ENCODE measurements around the gene TMC7.

TMC7 gene

DNA sequence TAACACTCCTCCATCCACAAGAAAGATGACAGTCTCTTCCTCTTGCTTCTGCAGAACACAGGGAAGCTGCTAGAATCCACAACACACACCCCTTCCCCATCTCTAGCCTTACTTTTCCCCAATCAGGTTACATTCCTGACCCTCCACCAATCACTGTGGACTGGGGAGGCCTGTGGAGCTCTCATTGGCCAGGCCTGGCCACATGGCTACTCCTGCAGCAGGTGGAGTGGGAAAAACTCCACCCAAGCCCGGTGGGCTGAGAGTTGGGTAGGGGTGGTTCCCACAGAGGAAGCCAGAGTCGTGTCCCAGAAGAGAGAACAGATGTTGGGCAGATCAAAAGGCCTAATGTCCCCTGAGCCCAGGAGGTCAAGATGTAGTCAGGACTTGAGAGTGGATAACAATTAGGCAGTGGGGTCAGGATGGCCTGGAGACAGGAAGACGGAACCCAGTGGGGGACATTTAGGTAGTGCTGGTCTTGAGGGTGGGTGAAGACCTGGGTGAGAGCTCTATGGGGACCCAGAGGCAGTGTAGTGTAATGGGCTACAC lies 105.7 kb downstream of the TMC7 start:
- DNase-seq (ENCODE audit: low spot score) = no peak

DNA sequence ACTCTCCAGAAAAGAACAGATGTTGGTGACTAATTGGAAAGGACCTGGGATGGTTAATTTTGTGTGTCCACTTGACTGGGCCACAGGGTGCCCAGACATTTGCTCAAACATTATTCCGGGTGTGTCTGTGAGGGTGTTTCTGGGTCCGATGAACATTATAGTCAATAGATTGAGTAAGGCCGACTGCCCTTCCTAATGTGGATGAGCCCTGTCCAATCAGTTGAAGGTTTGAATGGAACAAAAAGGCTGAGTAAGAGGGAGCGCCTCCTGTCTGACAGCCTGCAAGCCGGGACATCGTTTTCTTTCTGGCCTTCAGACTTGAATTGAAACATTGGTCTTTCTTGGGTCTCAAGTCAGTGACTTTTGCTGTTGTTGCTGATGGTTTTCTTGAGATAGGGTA lies 107.2 kb downstream of the TMC7 start:
- DNase-seq (ENCODE audit: low spot score) = no peak

DNA sequence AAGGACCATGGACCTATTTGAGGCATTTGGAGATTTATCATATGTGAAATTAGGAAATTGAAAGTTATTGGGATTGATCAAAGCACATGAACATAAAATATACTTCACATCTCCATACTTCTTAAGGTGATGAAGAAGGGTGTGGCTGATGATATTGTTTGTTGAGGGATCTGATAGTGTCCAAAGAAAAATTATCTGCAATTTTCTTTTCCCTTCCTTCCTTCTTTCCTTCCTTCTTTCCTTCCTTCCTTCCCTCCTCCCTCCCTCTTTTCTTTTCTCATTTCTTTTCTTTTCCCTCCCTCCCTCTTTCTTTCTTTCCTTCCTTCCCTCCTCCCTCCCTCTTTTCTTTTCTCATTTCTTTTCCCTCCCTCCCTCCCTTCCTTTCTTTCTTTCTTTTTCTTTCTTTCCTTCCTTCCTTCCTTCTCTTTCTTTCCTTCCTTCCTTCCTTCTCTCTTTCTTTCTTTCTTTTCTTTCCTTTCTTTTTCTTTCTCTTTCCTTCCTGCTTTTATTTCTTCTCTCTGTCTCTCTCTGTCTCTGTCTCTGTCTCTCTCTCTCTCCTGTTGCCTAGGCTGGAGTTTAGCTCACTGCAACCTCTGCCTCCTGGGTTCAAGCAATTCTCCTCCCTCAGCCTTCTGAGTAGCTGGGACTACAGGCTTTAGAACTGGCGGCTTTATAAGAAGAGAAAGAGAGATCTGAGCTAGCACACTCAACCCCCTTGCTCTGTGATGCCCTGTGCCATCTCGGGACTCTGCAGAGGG lies 109.1 kb downstream of the TMC7 start:
- no peak for DNase-seq (ENCODE audit: low spot score)

DNA sequence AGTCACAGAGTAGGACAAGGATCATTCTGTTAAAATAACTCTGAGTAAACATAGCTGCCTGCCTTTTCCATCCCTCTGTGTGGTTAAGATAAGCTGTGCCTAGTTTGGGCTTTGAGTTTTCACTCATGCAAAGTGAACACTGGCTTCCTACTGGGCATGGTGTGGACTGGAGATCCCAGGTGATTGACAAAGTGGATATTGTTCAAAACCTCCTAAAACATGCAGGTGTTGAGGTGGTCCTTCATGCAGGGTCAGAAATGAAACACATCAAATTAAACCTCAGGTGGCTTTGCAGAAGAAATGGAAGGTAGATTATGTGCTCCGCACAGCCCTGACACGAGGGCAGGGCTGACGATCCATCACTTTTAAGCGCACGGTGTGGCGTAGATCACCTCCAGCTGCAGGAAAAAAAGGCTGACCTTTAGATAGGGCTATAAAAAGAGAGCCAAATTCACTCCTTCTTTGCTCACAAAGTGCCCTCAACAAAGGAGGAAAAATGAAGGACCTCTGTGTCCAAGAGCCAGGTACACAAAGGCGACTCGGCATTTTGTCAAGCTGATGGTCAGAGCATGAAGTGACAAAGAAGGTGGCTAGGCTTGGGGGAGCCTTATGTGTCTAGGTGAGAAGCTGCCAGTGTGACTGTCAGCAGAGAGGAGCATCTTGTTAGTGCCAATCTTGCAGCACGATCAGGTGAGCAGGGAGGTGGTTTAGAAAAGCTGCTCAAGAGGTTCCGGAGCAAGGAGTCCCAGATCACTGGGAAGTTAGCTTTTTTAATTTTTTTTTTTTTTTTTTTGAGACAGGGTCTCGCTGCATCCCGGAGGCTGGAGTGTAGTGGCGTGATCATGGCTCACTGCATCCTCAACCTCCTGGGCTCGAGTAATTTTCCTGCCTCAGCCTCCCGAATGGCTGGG lies 110.2 kb downstream of the TMC7 start:
- DNase-seq (ENCODE audit: low spot score) = no peak

DNA sequence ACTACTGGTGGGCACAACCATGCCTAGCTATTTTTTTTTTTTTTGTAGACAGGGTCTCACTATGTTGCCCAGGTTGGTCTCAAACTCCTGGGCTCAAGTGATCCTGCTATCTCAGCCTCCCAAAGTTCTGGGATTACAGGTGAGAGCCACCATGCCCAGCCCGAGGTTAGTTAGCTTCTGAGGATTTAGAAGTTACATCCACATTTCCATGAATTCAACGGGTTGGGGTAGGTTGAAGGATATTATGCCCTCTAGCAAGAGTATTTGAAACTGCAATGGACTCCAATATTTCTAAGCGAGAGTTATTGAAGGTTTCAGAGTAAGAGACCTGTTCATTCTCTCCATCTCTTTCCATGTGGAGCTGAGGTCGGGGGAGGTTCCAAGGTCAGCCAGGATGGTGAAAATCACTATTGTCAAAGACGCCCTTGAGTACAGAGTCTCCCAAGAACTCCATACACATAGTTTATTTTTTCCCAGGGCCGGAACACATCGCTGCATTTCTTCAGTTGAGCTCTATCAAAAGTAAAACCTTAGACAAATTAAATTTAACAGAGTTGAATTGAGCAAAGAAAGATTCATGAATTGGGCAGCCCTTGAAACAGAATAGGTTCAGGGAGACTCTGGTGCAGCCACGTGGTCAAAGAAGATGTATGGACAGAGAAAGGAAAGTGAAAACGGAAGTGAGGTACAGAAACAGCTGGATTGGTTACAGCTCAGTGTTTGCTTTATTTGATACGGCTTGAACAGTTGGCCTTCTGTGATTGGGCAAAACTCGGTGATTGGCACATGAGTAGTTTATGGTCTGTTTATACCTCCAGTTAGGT lies 111.0 kb downstream of the TMC7 start:
- no peak for DNase-seq (ENCODE audit: low spot score)

DNA sequence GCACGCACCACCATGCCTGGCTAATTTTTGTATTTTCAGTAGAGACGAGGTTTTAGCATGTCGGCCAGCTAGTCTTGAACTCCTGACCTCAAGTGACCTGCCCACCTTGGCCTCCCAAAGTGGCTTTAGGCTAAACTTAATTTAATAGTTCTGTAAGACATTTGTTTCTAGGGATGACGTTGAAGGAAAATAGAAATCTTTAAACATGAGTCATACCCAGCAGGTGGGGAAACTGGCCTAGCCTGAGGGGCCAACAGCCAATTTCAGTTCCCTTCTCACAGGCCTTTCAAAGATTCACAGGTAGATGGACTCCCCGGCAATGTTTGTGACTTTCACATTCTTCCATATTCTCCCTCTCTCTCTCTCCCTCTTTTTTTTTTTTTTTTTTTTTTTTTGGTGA lies 111.9 kb downstream of the TMC7 start:
- DNase-seq (ENCODE audit: low spot score) = no peak

DNA sequence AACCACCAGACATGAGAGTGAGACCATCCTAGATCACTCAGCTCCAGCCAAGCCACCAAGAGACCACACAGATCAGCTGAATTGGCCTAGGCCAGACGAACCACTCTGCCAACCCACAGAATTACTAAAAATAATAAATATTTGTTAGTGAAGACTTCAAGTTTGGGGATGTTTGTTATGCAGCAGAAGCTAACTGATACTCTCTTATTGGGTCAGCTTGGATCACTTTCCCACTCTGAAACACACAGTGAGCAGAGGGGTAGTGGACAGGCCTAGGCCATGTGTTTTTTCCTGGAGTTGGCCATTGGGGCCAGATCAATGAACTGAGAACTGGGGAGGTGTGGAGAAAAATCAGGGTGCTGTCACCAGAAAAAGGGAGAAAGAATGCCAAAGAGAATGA lies 114.4 kb downstream of the TMC7 start:
- no peak for DNase-seq (ENCODE audit: low spot score)

DNA sequence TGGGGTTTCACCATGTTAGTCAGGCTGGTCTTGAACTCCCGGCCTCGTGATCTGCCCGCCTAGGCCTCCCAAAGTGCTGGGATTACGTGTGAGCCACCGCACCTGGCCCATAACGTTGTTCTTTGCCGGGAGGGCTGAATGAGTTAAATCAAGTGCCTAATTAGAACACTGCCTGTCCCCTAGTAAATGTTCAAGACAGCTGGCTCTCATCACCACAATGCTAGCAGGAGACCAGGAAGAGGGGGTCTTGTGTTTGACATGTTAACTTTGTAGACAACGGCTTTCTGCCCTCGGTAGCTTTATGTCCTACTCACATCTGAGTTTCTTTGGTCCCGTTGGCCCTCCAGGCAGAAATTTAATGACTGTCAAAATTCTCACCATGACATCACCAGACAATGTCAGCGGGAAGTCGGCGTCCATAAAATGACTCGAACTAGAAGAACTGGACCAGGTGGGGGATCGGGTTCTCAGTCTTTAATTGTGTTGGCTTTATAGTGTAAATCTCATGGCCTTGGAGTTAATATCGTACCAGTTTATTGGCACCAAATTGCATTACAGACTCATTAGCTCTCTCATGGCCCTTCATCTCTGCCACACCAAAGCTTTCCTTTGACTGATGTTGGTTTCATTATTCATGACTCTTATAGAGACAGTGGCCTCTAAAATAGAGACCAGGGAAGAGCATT lies 118.6 kb downstream of the TMC7 start:
- DNase-seq (ENCODE audit: low spot score) = no peak

DNA sequence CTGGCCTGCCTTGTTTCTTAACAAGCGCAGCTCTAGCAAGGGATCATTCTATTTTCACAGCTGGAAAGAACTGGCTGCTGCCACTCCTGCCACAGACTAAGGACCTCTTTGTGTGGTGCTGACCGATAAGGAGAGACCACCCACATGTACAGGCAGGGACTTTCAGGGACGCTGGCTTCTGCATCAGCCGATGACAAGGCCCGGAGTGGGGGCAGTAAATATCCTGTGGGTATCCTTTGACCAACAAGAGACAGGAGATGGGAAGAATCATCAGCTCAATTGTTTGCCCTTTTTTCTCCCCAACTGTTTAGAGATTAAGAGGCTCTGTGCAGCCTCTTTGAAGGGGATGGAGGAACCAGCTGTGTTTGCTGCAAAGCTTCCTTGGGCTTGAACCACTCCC lies 120.9 kb downstream of the TMC7 start:
- no peak for DNase-seq (ENCODE audit: low spot score)

DNA sequence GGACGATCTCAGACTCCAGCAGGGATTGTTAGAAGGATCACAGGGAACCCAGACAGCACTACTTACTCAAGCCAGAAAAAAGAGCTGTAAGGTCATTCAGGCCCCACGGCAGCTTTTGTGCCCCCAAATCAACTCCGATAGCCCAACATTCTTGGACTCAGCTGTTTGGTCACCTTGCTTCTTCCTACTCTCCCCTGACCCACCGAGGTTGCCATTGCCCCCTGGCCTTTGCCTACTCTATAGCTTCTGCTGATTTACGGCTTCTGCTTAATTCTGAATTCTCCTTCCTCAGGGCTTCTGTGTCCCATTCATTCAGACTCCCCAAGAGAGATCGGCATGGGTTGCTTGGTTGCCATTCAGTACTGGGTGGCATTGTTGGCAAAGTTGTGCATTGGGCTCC lies 121.4 kb downstream of the TMC7 start:
- no peak for DNase-seq (ENCODE audit: low spot score)

DNA sequence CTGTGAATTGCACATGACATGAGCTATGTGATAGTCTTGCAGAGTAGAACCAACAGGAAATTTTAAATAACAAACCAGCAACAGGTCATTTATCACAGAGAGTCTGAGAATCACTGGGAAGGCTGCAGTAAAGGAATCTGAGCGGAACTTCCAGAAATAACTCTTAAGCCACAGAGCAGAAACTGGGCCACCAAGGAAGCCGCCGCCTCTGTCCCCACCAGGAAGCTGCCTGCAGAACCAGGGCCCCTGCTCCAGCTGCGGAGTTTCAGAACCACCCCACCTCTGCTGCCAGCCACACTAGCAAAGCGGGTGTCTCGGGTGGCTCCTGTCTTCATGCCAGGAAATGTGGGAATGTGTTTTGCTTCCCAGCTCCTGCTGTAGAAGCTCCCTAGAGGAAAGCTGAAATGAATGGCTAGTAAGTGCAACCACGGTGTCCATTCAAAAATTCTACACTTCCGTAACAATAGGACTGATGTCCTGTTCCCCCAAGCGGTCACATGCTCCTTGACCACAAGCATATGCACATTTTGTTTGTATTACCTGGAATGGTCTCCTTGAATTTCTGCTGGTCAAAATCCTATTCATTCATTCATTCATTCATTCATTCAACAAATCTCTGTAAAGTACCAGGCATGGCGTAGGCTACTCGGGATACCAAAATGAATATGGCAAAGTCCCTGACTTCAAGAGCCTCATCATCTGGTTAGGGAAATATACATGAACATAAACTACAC lies 122.3 kb downstream of the TMC7 start:
- DNase-seq (ENCODE audit: low spot score) = peak; percentile 20

DNA sequence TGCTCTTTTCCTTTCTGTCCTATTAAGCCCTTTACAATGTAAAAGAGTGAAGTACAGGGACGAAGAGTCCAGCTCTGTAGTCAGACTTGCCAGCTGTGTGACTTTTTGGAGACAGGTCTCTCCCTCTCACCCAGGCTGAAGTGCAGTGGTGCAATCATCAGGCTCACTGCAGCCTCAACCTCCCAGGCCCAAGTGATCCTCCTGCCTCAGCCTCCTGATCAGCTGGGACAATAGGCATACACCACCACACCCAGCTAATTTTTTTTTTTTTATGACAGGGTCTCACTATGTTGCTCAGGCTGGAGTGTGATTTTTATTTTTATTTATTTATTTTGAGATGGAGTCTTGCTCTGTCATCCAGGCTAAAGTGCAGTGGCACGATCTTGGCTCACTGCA lies 122.9 kb downstream of the TMC7 start:
- no peak for DNase-seq (ENCODE audit: low spot score)

DNA sequence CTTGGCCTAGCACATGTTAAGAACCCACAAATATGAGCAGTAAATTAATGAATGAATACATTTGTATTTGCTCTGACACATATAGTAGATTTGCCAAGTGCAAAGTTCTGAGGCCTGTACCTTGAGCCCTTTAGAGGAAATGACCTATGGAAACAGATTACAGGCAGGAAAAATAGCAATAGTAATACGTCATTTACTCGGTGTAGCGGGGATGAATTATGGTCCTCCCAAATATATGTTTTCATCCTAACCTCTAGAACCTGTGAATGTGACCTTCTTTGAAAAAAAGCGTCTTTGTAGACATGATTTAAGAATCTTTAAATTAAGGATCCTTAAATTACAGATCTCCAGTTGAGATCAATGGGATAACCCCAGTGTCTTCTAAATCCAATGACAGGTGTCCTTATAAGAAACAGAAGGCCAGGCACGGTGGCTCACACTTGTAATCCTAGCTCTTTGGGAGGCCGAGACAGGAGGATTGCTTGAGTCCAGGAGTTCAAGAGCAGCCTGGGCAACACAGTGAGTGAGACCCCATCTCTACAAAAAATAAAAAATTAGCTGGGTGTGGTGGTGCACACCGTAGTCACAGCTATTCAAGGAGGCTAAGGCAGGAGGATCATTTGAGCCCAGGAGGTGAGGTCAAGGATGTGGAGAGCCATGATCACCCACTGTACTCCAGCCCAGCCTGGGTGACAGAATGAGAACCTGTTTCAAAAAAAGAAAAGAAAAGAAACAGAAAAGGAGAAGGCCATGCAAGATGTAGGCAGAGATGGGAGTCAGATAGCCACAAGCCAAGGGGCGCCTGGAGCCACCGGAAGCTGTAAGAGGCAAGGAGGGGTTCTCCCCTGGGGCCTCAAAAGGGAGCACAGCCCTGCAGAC lies 124.9 kb downstream of the TMC7 start:
- no peak for DNase-seq (ENCODE audit: low spot score)

DNA sequence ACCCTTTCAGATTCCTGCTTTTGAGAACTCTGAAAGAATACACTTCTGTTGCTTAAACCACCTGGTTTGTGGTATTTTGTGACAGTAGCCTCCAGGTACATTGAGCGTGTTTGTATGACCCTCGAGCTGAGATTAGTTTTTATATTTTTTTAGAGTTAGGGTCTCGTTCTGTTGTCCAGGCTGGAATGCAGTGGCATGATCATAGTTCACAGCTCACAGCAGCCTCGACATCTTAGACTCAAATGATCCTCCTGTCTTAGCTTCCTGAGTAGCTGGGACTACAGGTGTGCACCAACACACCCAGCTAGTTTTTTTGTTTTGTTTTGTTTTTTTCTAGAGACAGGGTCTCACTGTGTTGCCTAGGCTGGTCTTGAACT lies 125.5 kb downstream of the TMC7 start:
- DNase-seq (ENCODE audit: low spot score) = no peak

DNA sequence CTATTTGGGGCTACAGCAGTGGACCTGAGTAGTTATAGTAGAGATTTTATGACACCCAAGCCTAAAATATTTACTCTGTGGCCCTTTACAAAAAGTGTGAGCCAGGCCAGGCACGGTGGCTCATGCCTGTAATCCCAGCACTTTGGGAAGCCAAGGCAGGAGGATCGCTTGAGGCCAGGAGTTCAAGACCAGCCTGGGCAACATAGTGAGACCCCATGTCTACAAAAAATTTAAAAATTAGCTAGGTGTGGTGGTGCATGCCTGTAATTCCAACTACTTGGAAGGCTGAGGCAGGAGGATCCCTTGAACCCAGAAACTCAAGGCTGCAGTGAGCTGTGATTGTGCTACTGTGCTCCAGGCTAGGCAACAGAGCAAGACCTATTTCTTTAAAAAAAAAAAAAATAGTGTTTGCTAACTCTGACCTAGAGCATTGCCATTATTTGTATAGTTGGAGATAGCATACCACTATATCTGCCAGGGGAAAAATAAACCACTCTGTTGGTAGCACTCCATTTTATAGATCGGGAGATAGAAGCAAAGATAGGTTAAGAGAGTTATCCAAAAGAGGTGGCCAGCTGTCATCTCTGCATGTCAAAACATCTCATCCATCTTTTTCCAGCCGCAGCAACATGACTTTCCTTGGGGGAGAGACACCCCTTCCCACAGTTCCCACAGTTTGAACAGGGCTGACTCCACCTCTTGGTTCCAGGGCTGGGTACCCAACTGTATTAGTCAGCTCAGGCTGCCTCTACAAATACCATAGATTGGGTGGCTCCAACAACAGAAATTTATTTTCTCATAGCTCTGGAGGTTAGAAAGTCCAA lies 127.0 kb downstream of the TMC7 start:
- DNase-seq (ENCODE audit: low spot score) = no peak

DNA sequence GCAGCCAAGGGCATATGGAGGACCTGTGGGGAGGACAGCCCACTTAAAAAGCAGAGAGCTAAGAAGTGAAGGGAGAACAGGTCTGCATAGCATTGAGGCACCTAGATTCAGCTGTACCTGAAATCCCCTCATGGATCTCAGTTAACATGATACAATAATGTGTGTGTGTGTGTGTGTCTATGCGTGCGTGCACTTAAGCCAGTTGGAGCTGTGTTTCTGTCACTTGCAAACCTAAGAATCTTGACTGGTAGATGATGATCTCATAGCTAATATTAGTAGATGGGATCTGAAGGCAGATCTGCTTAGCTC lies 128.3 kb downstream of the TMC7 start:
- no peak for DNase-seq (ENCODE audit: low spot score)
